Mesothelial cell of epicardium (in vitro differentiated cells): ENCODE measurements around the gene PHF19. TPM values are rescaled to one million over a fixed set of nuclear protein-coding genes. Genes with fewer than 3 reads are reported as not detected.

Source experiments
- DNase-seq, 2 experiments: peaks; one replicate each; pipeline ENCODE4 v3.0.0; 2021; ENCODE audit warnings: low spot score in 2 of 2; ENCODE audit not compliant: unreplicated experiment in 2 of 2
- H3K27ac Mint-ChIP-seq: 2 replicates; pipeline ENCODE4 v1.8.0; 2021; ENCODE audit warnings: mixed read lengths
- H3K27me3 Mint-ChIP-seq: 2 replicates; pipeline ENCODE4 v1.8.0; 2021; ENCODE audit warnings: low read depth, mixed read lengths
- H3K36me3 Mint-ChIP-seq: 2 replicates; pipeline ENCODE4 v1.8.0; 2021; ENCODE audit warnings: mixed read lengths
- H3K4me1 Mint-ChIP-seq: 2 replicates; pipeline ENCODE4 v1.8.0; 2021; ENCODE audit warnings: mixed read lengths
- H3K4me3 Mint-ChIP-seq: 2 replicates; pipeline ENCODE4 v1.8.0; 2021; ENCODE audit warnings: mild to moderate bottlenecking, moderate library complexity, mixed read lengths
- H3K9me3 Mint-ChIP-seq: 2 replicates; pipeline ENCODE4 v1.8.0; 2021; ENCODE audit warnings: mixed read lengths
- total RNA-seq: library from RNA; stranded (reverse); gene quantifications from 3 replicates; pipeline ENCODE4 v1.2.1, GENCODE V29; 2021
- TF ChIP-seq, protein P1 (sequence below): fragments of 200-600 bp; sonication (generic); IDR thresholded peaks from one replicate; pipeline ENCODE4 v1.5.0; 2021; ENCODE audit warnings: antibody characterized with exemption; ENCODE audit not compliant: unreplicated experiment

PHF19 gene
- total RNA-seq, 1 donor from 2014 or later = 41.6 TPM

DNA sequence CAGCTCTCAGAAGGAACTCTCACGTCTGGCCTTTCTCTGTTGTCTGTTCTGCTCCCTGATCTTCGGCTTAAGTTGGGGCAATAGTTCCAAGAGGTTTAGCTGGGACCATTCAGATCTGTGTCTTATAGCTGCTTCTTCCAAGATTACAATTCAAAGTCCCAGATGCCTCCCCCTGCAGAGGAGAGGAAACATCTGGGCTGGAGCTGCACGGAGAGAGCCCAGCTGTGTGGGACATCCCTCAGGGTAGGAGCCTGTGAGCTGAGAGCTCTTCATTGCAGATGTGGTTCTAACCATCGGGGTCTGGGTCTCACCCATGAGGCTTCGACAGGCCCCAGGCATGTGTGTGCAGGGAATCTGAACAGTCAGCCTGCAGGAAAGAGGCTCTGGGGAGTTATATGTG is 9.0 kb upstream of the PHF19 start:
- no peaks in the 10 kb centered on the region for H3K36me3 Mint-ChIP-seq
- DNase-seq = no peak
- no peak overlapping the region for H3K4me3 Mint-ChIP-seq

DNA sequence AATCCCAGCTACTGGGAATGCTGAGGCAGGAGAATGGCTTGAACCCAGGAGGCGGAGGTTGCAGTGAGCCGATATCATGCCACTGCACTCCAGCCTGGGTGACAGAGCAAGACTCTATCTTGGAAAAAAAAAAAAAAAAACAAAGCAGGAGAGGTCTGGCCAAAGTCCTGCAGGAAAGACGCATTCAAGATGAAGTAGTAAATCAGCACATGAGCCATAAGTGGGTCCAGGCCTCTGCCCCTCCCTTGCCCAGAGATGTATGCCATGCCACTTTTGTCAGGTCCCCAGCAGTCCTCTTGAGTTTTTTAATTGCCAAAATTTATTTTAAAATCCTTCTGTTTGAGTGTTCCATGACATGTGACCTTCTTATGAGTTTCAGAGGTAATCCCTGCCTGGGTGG is 8.5 kb upstream of the PHF19 start:
- TF ChIP-seq, protein P1, sequence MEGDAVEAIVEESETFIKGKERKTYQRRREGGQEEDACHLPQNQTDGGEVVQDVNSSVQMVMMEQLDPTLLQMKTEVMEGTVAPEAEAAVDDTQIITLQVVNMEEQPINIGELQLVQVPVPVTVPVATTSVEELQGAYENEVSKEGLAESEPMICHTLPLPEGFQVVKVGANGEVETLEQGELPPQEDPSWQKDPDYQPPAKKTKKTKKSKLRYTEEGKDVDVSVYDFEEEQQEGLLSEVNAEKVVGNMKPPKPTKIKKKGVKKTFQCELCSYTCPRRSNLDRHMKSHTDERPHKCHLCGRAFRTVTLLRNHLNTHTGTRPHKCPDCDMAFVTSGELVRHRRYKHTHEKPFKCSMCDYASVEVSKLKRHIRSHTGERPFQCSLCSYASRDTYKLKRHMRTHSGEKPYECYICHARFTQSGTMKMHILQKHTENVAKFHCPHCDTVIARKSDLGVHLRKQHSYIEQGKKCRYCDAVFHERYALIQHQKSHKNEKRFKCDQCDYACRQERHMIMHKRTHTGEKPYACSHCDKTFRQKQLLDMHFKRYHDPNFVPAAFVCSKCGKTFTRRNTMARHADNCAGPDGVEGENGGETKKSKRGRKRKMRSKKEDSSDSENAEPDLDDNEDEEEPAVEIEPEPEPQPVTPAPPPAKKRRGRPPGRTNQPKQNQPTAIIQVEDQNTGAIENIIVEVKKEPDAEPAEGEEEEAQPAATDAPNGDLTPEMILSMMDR = no peak
- Mint-ChIP-seq H3K4me3 (no peak overlapping the region), H3K9me3 (no peaks in the 10 kb centered on the region), H3K27me3 (peaks cover 9% of the 10 kb centered on the region), H3K4me1 (peaks cover 17% of the 10 kb centered on the region), H3K27ac (peak overlapping the region; percentile 39), H3K36me3 (no peaks in the 10 kb centered on the region)
- no peak for DNase-seq

More for the DNA sequence above, 9.0 kb upstream of the PHF19 start:
- H3K9me3 Mint-ChIP-seq = no peaks in the 10 kb centered on the region
- peak overlapping the region; percentile 51 for H3K27ac Mint-ChIP-seq
- H3K4me1 Mint-ChIP-seq = peaks cover 22% of the 10 kb centered on the region
- TF ChIP-seq, protein P1 = no peak
- peaks cover 4% of the 10 kb centered on the region for H3K27me3 Mint-ChIP-seq

DNA sequence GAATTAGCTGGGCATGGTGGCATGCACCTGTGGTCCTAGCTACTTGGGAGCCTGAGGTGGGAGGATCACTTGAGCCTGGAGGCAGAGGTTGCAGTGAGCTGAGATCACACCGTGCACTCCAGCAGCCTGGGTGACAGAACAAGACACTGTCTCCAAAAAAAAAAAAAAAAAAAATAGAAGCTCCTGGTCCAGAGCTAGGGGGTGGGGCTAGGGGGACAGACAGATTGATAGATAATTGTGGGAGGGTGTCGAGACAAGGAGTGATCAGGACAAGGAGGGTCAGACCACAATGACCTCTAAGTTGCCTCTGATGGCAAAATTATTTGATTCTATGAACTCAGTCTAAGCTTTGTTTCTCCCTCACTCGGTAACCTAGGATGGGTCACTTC is 6.6 kb upstream of the PHF19 start:
- Mint-ChIP-seq H3K36me3 (no peaks in the 10 kb centered on the region), H3K27ac (no peak overlapping the region), H3K4me1 (peaks cover 8% of the 10 kb centered on the region), H3K27me3 (peaks cover 26% of the 10 kb centered on the region), H3K9me3 (no peaks in the 10 kb centered on the region), H3K4me3 (no peak overlapping the region)
- no peak for DNase-seq
- TF ChIP-seq, protein P1 = no peak

DNA sequence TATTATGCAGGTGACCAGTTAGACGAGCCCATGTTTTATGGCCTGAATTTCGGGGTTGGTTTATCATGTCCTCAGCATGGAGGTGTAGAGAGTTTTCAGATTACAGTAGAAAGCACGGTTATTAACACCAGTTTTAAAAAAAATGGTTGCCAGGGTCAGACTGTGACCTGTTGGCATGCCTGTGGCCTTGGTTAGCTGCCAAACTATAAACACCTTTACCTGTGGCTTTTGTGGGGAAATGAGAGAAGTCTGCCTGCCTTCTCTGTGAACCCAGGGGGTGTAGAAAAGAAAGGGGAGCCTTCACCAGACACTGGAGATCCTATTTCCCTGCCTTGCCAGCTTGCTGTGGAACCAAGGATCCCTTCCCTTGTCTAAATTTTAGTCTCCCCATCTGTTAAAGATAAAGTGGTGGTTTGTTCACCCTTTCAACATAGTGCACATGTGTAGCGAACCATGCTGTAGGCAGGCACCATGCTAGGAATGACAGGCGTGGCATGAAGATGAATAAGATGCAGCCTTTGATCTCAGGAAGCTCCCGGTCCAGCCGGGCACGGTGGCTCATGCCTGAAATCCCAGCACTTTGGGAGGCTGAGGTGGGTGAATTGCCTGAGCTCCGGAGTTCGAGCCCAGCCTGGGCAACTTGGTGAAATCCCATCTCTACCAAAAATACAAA is 6.1 kb upstream of the PHF19 start:
- Mint-ChIP-seq H3K27ac (no peak overlapping the region), H3K4me3 (no peak overlapping the region), H3K9me3 (no peaks in the 10 kb centered on the region), H3K27me3 (peaks cover 31% of the 10 kb centered on the region), H3K4me1 (peaks cover 12% of the 10 kb centered on the region), H3K36me3 (no peaks in the 10 kb centered on the region)
- no peak for DNase-seq
- TF ChIP-seq, protein P1 = no peak

DNA sequence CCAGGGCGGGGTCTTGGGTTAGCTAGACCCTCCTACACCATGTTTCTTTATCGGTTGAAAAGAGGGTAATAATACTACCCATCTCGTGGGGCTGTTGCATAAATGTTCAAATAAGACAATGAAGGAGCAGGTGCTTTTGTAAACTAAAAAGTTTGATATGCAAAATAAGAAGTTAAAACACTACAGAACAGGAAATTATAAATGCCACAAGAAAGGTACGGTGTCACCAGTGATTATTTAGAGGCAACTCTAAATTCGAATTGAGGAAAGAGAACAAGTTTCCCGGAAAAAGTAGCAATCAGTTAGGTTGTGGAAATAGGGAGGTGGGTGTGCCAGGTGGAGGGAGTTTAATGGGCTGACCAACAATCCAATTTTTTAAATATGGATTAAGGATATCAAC is 2.5 kb upstream of the PHF19 start:
- Mint-ChIP-seq H3K4me1 (peaks cover 14% of the 10 kb centered on the region), H3K36me3 (peaks cover 1% of the 10 kb centered on the region), H3K27ac (no peak overlapping the region), H3K4me3 (no peak overlapping the region), H3K27me3 (peaks cover 36% of the 10 kb centered on the region), H3K9me3 (no peaks in the 10 kb centered on the region)
- no peak for DNase-seq
- TF ChIP-seq, protein P1 = no peak
